GM19455 (cell line): ENCODE results near the gene PPP6R3.

Experiments used
- ATAC-seq: cut with Tn5 transposase; IDR thresholded peaks from one replicate; pipeline ENCODE4 v1.9.1; 2021; ENCODE audit not compliant: unreplicated experiment

The PPP6R3 gene

DNA sequence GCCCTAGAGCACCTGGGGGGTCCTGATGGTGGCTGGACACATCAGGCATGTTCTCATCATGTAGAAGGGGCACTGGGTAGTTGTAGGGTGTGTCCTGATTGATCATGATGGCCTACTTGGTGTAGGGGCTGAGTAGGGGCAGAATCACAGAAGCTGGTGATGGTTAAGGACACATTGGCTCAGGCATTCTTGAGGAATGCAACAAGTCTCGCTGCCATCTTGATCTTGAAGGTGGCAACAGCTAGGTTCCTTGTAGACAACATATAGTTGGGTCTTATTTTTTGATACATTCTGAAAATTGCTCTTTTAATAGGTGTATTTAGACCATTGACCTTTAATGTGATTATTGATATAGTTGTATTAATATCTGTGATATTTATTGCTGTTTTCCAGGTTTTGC is 28.1 kb downstream of the PPP6R3 start:
- no peak for ATAC-seq

DNA sequence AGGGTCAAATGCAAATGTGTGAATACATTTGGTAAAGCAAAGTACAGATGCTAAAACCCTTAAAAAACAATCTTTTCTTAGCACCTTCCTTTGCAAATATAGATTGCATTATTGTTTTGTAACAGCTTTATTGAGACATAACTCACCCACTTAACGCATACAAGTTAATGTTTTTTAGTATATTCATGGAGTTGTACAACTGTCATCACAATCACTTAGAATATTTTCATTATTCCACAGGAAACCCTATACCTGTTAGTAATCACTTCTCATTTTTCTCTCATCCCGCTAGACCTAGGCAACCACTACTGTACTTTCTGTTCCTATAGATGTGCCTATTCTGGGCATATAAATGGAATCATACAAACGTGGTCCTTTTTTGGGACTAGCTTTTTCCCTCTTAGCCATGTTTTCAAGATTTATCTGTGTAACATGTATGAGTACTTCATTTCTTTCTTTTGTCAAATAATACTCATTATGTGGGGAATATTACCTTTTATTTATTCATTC is 34.7 kb downstream of the PPP6R3 start:
- ATAC-seq: no peak

DNA sequence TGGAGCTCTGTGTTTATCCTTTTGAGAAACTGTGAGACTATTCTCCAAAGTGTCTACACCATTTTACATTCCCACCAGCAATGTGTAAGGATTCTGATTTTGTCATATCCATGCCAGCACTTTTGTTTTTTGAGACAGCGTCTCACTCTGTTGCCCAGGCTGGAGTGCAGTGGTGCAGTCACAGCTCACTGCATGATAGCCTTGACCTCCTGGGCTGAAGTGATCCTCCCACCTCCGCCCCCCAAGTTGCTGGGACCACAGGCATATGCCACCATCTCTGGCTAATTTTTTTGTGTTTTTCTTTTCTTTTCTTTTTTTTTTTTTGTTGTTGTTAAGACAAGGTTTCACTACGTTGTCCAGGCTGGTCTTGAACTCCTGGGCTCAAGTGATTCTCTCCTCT is 35.3 kb downstream of the PPP6R3 start:
- no peak for ATAC-seq

DNA sequence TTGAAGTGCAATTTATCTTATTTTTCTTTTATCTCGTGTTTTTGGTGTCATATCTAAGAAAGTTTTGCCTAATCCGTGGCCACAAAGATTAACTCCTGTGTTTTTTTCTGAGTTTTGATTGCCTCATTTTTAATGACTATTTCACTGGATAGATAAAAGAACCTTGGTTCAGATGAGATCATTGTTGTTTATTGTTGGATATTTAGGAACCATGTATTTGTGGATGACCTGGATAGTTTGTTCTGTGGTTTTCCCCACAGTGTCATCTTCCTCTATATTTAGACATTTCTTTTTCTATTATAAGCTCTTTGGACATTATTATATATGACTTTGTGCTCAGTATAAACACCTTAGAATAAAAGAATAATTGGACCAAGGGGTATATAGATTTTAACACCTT is 37.2 kb downstream of the PPP6R3 start:
- ATAC-seq: no peak

DNA sequence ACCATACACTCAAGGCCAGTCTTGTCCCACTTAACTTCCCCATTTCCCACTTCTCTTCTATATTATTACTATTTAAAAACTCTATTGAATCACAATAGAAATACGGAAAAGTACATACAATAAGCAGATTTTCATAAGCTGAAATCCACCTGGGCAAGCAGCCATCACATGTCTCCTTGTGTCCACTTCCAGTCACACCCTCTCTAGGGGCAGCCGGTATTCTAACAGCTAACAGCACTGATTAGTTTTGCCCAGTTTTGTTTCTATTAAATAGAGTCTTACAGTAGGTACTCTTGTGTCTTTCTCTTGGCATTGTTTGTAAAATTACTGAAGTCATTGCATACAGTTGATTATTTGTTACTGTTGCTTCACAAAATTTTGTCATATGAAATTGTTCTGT is 37.8 kb downstream of the PPP6R3 start:
- ATAC-seq: no peak

DNA sequence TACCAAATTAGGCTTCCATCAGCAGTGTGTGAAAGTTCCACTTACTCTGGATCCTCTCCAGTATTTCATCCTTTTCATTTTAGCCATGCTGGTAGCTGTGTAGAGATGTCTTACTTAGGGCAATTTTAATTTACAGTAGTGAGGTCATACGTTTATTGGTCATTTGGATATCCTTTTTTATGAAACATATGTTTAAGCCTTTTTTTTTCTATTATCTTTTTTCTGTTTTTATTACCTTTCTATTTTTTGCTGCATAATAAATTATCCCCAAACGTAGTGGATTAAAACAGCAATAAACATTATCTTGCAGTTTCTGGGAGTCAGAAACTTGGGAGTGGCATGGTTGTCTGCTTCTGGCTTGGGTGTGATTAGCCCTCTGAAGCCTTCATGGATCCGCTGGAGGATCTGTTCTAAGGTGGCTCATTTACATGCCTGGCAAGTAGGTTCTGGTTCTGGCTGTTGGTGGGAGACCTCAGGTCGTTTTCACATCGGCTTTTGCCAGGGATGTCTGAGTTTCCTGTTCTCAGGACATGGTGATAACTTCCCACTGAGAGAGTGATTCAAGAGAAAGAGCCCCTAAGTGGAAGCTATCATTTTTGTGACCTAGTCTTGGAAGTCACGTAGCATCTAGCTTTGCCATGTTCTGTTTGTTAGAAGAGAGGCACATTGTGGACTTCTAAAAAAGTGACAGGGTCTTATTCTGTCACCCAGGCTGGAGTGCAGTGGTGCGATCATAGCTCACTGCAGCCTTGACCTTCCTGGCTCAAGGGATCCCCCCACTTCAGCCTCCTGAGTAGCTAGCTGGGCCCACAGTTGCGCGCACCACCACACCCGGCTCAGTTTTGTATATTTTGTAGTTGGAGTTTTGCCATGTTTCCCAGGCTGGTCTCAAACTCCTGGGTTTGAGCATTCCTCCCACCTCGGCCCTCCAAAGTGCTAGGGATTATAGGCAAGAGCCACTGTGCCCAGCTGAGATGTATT is 38.6 kb downstream of the PPP6R3 start:
- no peak for ATAC-seq

DNA sequence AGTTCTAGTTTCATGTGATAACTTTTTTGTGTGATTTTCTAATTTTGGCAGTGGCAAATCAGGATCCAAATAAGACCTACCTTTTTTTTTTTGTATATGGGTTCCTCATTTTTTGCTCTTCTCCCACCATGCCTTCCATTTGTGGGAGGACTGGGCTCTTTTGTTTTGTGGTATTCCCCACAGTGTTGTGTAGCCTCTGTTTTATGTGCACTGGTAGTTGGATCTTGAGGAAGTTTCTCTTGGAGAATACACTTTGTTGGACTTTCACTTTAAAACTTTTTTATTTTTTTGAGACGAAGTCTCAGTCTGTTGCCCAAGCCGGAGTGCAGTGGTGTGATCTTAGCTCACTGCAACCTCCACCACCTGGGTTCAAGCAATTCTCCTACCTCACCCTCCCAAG is 39.7 kb downstream of the PPP6R3 start:
- ATAC-seq: no peak

DNA sequence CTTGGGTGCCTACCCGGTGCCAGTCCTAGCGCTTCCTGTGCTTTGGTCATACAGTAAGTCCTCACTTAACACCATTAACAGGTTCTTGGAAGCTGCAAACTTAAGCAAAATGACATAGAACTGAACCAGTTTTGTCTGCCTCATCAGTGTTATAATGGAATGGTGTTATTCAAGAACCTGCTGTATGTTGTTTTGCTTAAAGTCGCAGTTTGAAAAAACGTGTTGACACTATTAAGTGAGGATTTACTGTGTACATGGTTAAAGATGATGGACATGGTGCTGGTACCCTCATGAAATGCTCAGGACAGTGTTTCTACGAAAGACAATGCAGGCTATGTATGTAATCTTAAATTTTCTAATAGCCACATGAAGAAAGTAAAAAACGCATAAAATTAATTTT is 41.3 kb downstream of the PPP6R3 start:
- ATAC-seq: no peak

DNA sequence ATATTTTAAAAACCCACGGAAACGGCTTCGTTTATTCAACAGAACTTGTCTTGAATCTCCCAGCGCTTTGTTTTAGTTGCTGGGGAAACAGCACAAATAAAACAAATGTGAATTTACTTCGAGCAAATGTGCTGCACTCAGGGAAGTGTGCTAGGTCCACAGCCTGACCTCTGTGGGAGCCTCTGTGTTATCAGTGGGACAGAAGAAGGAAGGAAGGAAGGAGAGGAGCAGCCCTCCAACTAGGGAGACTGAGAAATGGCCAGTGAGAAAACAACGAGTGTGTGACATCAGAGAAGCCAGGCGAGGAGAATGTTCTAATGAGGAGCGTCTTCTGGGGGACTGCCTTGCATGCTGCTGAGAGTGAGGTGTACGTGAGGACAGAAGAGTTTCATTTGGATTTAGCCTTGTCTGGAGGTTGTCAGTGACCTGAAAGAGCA is 42.7 kb downstream of the PPP6R3 start:
- no peak for ATAC-seq

DNA sequence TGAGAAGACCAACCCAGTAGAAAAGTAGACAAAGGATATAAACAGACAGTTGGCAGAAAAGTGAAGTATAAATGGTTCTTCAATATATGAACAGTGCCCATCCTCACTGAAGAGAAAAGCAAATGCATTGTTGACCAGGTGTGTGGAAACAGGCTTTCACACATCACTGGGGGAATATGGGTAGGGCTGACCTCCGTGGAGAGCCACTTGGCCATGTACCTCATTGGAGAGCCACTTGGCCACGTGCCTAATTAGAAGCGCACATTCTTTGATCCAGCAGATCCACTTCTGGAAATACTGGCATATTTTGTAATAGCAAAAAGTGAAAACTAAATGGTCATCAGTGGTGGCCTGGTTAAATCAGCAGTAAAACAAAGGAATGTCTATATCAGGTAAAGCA is 43.2 kb downstream of the PPP6R3 start:
- ATAC-seq: no peak

DNA sequence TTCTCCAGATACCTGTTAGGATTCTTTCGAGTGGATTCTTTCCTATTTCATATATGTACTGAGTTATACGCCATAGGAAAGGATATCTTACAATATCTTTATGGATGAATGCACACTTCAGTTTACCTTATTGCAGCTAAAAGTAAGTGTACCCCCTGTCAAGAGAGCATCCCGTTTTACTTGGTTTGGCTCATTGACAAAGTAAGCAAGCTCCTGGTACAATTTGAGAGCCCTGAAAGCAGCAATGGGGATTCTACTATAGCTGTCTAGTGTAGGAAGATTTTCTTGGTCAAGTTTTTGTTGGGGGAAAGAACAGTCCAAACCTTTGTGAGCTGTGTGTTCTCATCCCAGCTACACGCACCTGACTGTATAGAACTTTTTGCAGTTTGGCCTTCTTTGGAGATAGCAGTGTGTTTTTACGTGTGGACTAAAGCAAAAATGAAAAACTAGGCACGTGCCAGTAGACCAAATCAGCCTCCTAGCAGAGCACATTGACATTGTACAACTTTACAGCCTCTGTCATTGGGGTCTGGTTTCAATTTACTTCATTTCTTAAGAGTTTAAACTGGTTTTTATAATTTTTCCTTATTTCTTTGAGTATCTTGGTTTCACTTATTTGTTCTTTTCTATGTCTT is 44.0 kb downstream of the PPP6R3 start:
- no peak for ATAC-seq

DNA sequence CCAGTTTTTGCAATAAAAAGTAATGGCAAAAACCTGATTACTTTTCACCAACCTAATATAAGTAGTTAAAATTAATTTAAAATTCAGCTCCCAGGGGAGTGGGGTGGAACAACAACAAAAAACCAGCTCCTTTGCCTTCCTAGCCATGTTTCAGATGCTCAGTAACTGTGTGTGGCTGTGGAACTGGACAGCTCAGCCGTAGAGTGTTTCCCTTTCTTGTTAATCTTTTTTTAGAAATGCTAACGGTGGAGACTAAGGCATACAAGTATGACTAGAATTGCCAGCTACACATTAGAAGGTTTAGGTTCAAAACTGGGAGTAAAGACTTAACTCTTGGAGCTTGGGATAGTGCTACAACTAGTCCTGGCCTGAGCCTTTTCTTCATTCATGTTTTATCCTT is 45.0 kb downstream of the PPP6R3 start:
- no peak for ATAC-seq

DNA sequence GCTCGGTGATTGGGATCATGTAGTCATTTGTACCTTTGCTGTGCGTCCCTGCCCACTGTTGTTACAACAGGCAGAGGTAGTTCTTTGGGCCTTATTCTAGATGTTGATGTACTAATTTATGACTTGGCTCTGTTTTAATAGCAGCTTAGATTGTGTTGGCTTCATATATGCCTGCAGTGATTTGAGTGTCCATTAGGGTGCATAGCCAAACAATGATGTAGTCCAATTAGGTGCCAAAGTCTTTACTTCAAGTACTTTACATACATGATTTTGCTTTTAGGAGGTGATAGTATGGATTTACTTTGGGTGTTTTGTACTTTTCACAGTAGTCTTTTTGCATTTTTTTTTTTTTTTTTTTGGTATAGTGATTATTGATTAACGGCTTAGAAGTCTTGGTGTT is 46.4 kb downstream of the PPP6R3 start:
- ATAC-seq: no peak

DNA sequence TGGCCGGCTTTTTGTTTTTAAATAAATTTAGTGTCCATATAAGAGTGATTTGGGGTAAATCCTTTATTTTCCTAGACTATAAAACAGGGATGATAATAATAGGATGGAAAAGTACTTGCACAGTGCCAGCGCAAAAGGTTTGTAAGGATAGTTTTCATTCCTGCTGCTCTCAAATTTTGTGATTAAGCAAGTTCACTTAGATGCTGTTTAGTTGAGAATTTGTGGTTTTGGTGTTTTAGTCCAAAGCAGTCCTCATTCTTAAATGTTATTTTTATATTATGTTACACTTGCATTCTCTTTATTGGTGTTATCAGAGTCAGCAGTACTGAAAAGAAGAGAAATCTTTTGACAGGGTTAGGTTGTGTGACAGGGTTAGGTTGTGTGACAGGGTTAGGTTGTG is 47.9 kb downstream of the PPP6R3 start:
- no peak for ATAC-seq

DNA sequence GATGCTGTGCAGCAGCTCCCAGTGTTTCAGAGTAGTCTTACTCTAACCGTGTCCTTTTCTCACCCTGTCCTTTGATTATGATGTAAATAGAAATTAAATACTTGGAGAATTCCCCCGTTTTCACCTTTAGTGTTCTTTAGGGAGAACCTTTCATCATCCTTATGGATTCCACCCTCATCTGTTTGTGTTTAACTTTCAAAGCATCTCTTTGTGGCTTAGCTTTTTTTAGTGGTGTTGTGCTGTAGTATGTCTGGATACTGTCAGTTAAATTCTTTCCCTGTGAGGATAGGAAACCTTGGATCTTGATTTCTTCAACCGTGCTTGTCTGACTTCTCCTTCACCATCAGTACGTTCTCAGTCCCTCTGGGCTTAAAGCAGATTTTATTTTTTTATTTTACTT is 48.5 kb downstream of the PPP6R3 start:
- no peak for ATAC-seq

DNA sequence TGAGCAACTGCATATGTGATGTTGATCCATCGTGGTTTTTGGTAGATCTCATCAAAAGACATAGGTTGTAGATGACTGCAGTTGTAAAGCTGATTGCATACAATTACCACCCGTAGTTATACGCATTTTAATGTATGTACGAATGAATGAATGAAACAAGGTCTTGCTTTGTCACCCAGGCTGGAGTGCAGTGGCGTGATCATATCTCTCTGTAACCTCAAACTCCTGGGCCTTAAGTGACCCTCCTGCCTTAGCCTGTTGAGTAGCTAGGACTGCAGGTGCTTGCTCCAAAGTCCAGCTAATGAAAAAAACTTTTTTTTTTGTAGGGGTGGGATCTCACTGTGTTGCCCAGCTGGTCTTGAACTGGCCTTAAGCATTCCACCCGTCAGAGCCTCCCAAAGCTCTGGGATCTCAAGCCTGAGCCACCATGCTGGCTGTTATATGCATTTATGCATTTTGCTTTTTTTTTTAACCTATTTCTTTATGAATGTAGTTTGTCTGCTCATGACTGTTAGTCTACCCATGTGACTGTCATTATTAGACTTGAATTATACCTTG is 53.5 kb downstream of the PPP6R3 start:
- no peak for ATAC-seq

DNA sequence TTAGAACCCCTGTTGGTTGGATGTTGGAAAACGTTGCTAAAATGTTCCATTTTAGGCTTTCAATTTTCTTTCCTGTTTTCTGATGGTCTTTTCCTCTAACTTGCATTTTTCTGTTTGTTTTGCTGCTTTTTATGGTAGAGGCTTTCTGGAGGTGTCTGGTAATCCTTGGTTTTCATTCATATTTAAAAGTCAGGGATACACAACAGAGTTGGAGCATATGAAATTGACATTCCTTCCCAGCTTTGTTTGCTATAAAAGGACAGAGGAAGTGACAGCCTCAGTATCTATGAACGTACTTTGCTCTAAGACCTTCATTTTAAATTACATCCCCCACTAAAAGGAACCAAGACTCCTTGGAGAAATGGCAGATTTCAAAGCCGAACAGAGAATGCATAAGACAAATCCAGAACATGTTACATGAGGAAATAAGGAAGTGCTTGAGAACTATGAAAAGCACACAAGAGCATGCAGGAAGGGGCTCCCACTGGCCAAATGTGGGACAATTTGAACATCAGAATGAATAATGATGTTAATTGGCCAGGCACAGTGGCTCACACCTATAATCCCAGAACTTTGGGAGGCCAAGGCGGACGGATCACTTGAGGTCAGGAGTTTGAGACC is 56.7 kb downstream of the PPP6R3 start:
- ATAC-seq: no peak

DNA sequence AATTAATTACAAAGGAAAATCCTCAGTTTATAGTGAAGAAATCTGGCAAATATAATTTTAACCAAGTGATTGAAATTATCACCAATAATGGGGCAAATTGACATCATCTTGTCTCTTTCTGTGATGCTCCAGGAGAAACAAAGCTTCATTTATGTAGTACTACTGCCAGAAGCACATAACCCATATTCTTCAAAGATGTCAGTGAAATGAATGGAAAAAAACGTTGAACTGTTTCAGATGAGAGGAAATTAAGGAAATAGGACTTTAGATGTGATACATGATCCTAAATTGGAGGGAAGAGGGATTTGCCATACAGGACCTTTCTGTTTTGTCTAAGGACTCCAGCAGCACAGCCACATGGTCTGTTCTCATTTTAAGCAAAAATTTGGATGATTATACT is 57.6 kb downstream of the PPP6R3 start:
- ATAC-seq: no peak

DNA sequence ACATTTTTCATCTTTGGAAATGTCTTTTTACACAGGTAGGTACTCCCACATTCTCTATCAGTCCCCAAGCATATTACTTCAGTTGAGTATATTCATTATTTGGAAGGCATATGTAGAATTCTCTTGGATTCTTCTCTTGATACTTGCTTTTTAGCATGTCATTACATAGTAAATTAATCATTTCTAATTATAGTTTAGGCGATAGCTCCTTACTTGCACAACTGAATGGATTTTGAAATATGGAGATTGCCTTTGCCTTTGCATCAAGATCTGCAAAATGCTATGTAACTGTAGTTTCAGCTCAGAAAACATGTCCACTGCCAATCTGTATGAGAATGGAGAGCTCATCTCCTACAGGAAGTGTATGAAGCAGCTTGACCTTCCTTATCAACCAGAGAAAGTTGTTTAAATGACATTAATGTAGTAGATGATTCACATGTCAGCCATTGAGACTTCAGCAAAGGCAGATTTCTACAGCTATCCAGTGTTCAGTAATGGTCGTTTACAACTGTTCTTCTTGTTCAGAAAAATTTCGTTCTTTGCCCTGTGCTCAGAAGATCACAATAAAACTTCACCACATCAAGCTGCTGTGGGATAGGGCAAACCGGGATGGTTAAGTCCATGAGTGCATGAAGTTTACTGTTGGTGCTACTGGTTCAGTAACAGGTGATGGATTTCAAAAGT is 61.6 kb downstream of the PPP6R3 start:
- ATAC-seq: no peak

DNA sequence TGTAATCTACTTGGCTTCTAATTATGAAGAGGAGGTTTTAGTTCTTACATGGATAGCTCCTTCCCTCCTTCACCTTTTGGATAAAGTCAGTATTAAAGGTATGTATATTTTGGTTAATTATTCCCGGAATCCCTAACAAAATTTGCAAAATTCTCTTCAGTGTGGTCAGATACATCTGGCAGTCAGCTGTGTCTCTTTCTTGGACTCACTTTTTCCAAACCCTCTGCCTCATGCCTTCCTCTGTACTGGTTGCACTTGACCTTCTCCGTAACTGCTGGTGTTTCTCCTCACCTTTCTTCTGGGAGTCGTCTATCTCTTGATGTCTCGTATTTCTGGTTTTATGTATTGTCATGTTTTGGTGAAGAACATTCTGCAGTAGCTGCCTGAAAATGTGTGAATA is 62.5 kb downstream of the PPP6R3 start:
- ATAC-seq: no peak

DNA sequence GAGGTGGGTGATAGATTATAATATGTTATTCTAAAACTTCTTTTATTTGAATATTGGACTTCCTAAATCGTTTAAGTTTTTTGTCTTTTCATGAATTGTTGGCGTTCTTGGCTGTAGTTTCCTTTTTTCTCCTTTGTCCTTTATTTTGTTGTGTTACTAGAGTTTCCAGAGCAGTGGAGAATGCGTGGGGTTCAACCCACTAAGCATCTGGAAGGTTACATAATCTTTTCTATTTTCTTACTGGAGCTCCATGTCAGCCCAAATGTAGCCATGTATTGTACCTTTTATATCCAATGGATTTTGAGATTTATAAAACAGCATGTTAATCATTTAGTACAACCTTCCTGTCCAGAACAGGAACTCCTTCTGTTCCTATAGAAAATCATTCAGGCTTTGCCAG is 63.2 kb downstream of the PPP6R3 start:
- ATAC-seq: no peak
